Measurements from ENCODE around the gene LRRC59.
"Not testable (repeated sequence)": the region's sequence is repeated elsewhere in the genome, so short reads cannot be mapped to it uniquely, and the experiment has no call there.

LRRC59 gene

DNA sequence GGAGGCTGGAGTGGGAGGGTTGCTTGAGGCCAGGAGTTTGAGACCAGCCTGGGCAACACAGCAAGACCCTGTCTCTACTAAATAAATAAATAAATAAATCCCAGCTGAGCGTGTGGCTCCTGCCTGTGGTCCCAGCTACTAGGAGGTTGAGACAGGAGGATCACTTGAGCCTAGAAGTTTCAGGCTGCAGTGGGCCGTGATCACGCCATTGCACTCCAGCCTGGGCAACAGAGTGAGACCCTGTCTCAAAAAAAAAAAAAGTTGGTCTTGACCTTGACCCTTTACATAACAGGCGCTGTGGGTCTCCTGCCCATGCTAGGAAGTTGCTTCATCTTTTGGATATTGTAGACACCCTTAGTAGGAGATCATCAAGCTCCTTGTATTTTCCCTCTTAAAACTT, 40.1 kb upstream of the LRRC59 start:
- no peak for DNase-seq (ENCODE audit: low read depth, low spot score)
- no peak overlapping the region for H3K4me3 ChIP-seq
- H3K9ac ChIP-seq (ENCODE audit: insufficient read length), result no peak overlapping the region
- no peaks in the 10 kb centered on the region for H3K36me3 ChIP-seq (ENCODE audit: insufficient read depth, low read length)
- H3K9me3 ChIP-seq (ENCODE audit: low read depth, low read length), result no peaks in the 10 kb centered on the region
- no peak overlapping the region for H3K27ac ChIP-seq
- TF ChIP-seq POLR2AphosphoS5 (IDR thresholded peaks at IDR 0.05; ENCODE audit: borderline replicate concordance, low read depth, low read length) (no peak), EZH2 (IDR thresholded peaks at IDR 0.05) (no peak), FOXP2 (optimal IDR thresholded peaks at IDR 0.05; ENCODE audit: control extremely low read depth, extremely low read length, insufficient read depth) (no peak)

- no peak overlapping the region for H3K4me3 ChIP-seq
- TF ChIP-seq EZH2 (IDR thresholded peaks at IDR 0.05) (no peak), POLR2AphosphoS5 (IDR thresholded peaks at IDR 0.05; ENCODE audit: borderline replicate concordance, low read depth, low read length) (no peak), FOXP2 (optimal IDR thresholded peaks at IDR 0.05; ENCODE audit: control extremely low read depth, extremely low read length, insufficient read depth) (no peak)
- no peak for DNase-seq (ENCODE audit: low read depth, low spot score)
- H3K36me3 ChIP-seq (ENCODE audit: insufficient read depth, low read length), result no peaks in the 10 kb centered on the region
- no peak overlapping the region for H3K9ac ChIP-seq (ENCODE audit: insufficient read length)
- H3K9me3 ChIP-seq (ENCODE audit: low read depth, low read length), result no peaks in the 10 kb centered on the region
- no peak overlapping the region for H3K27ac ChIP-seq
Observed at GRCh38 chr17:50432125-50432762, 34.9 kb upstream of the LRRC59 start.

- Histone ChIP-seq H3K9ac (ENCODE audit: insufficient read length) (no peak overlapping the region), H3K36me3 (ENCODE audit: insufficient read depth, low read length) (no peaks in the 10 kb centered on the region), H3K4me3 (no peak overlapping the region), H3K9me3 (ENCODE audit: low read depth, low read length) (no peaks in the 10 kb centered on the region), H3K27ac (no peak overlapping the region)
- no peak for DNase-seq (ENCODE audit: low read depth, low spot score)
- TF ChIP-seq EZH2 (IDR thresholded peaks at IDR 0.05), result no peak
- TF ChIP-seq POLR2AphosphoS5 (IDR thresholded peaks at IDR 0.05; ENCODE audit: borderline replicate concordance, low read depth, low read length), result no peak
- TF ChIP-seq FOXP2 (optimal IDR thresholded peaks at IDR 0.05; ENCODE audit: control extremely low read depth, extremely low read length, insufficient read depth), result no peak
Observed at GRCh38 chr17:50430821-50431618, 33.7 kb upstream of the LRRC59 start.

DNA sequence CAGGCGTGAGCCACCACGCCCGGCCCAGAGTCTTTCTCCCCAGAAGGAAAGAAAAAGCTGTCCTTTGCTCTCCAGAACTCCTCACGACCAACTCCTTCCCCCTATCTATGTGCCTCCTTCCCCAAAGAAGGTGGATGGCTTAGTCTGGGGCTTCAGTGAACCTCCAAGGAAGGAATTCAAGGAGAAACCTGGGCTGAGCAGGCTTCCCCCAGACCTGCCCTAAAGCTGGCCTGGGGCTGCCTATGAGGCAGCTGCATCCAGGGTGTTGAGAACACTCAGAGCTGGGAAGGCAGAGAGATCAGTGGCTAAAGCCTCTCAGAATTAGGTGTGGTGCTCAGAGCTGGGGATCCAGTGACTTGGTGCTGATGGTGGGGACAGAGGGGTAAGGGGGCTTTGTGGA, 32.5 kb upstream of the LRRC59 start:
- no peak for DNase-seq (ENCODE audit: low read depth, low spot score)
- no peaks in the 10 kb centered on the region for H3K36me3 ChIP-seq (ENCODE audit: insufficient read depth, low read length)
- TF ChIP-seq FOXP2 (optimal IDR thresholded peaks at IDR 0.05; ENCODE audit: control extremely low read depth, extremely low read length, insufficient read depth) (no peak), POLR2AphosphoS5 (IDR thresholded peaks at IDR 0.05; ENCODE audit: borderline replicate concordance, low read depth, low read length) (no peak), EZH2 (IDR thresholded peaks at IDR 0.05) (no peak)
- H3K4me3 ChIP-seq, result no peak overlapping the region
- no peaks in the 10 kb centered on the region for H3K9me3 ChIP-seq (ENCODE audit: low read depth, low read length)
- H3K27ac ChIP-seq, result no peak overlapping the region
- no peak overlapping the region for H3K9ac ChIP-seq (ENCODE audit: insufficient read length)

GRCh38 chr17:50428831-50429424, 31.6 kb upstream of the LRRC59 start:
- H3K9ac ChIP-seq (ENCODE audit: insufficient read length), result no peak overlapping the region
- no peaks in the 10 kb centered on the region for H3K9me3 ChIP-seq (ENCODE audit: low read depth, low read length)

DNA sequence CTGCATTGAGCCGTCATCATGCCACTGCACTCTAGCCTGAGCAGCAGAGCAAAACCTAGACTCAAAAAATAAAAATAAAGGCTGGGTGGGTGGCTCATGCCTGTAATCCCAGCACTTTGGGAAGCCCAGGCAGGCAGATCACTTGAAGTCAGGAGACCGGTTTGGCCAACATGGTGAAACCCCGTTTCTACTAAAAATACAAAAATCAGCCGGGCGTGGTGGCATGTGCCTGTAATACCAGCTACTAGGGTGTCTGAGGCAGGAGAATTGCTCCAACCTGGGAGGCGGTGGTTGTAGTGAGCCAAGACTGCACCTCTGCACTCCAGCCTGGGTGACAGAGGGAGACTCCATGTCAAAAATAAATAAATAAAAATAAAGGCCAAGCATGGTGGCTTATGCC, 30.8 kb upstream of the LRRC59 start:
- not testable (repeated sequence) for H3K9ac ChIP-seq (ENCODE audit: insufficient read length); H3K36me3 ChIP-seq (ENCODE audit: insufficient read depth, low read length); DNase-seq (ENCODE audit: low read depth, low spot score); H3K27ac ChIP-seq; H3K4me3 ChIP-seq; H3K9me3 ChIP-seq (ENCODE audit: low read depth, low read length)

More at GRCh38 chr17:50428831-50429424, 31.6 kb upstream of the LRRC59 start:
- no peak for TF ChIP-seq FOXP2 (optimal IDR thresholded peaks at IDR 0.05; ENCODE audit: control extremely low read depth, extremely low read length, insufficient read depth)
- TF ChIP-seq POLR2AphosphoS5 (IDR thresholded peaks at IDR 0.05; ENCODE audit: borderline replicate concordance, low read depth, low read length), result no peak
- no peak for TF ChIP-seq EZH2 (IDR thresholded peaks at IDR 0.05)
- H3K27ac ChIP-seq, result no peak overlapping the region
- H3K4me3 ChIP-seq, result no peak overlapping the region
- H3K36me3 ChIP-seq (ENCODE audit: insufficient read depth, low read length), result no peaks in the 10 kb centered on the region
- no peak for DNase-seq (ENCODE audit: low read depth, low spot score)

DNA sequence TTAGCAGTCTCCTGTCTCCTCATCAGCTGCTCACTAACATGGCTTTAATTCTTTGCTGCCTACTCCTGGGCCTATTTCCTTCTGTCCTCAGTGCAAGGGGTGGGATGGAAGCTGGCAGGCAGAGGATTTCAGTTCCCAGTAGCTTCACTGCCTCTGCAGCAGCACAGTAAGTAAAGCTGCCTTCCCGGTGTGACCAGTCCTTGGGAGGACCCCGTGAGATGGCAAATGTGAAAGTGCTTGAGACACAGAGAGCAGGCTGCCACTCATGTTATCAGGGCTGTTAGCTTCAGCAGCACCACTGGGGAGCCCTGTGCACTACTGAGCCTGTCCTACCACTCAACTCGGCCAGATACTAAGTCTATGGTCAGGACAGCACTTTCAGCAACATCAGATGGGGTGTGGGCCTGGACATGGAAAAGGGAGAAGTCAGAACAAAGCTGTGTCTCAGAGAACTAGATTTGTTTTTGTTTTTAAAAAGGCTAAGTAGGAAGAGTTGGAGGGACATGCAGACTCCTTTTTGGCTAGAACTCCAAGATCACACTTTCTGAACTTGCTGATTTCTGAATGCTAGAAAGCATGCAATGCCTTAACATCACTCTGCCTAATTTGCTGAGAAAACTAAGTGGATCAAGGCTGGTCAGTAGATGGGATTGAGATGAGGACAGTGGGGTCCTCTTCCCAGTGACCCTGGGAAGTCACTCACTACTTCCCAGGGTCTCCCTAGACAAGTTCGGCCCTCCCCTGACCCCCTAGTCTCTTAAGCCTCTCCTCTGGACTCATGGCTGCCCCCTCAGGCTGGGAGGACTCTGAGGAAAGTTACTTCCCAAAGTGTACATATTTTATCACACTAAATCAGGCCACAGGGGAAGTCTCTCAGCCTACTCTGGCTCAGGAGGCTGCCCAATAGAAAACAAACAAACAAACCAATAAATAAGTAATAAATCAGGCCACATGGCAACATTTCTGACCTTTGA, 29.8 kb upstream of the LRRC59 start:
- peak overlapping the region; percentile 78 for H3K4me3 ChIP-seq
- no peak overlapping the region for H3K27ac ChIP-seq
- no peak overlapping the region for H3K9ac ChIP-seq (ENCODE audit: insufficient read length)
- H3K36me3 ChIP-seq (ENCODE audit: insufficient read depth, low read length), result no peaks in the 10 kb centered on the region
- DNase-seq (ENCODE audit: low read depth, low spot score), result no peak
- no peak for TF ChIP-seq EZH2 (IDR thresholded peaks at IDR 0.05)
- no peak for TF ChIP-seq POLR2AphosphoS5 (IDR thresholded peaks at IDR 0.05; ENCODE audit: borderline replicate concordance, low read depth, low read length)
- no peak for TF ChIP-seq FOXP2 (optimal IDR thresholded peaks at IDR 0.05; ENCODE audit: control extremely low read depth, extremely low read length, insufficient read depth)
- H3K9me3 ChIP-seq (ENCODE audit: low read depth, low read length), result no peaks in the 10 kb centered on the region

GRCh38 chr17:50426472-50426782, 29.1 kb upstream of the LRRC59 start:
- Histone ChIP-seq H3K4me3 (peak overlapping the region; percentile 78), H3K36me3 (ENCODE audit: insufficient read depth, low read length) (no peaks in the 10 kb centered on the region), H3K27ac (no peak overlapping the region), H3K9me3 (ENCODE audit: low read depth, low read length) (no peaks in the 10 kb centered on the region), H3K9ac (ENCODE audit: insufficient read length) (no peak overlapping the region)
- TF ChIP-seq EZH2 (IDR thresholded peaks at IDR 0.05) (no peak), FOXP2 (optimal IDR thresholded peaks at IDR 0.05; ENCODE audit: control extremely low read depth, extremely low read length, insufficient read depth) (no peak), POLR2AphosphoS5 (IDR thresholded peaks at IDR 0.05; ENCODE audit: borderline replicate concordance, low read depth, low read length) (no peak)
- no peak for DNase-seq (ENCODE audit: low read depth, low spot score)
